ENCODE measurements around the gene PLEKHG4B. TPM values are rescaled to one million over a fixed set of nuclear protein-coding genes. Genes with fewer than 3 reads are reported as not detected.

PLEKHG4B gene
- polyA plus RNA-seq, 1 experiment, result 1.4 TPM

DNA sequence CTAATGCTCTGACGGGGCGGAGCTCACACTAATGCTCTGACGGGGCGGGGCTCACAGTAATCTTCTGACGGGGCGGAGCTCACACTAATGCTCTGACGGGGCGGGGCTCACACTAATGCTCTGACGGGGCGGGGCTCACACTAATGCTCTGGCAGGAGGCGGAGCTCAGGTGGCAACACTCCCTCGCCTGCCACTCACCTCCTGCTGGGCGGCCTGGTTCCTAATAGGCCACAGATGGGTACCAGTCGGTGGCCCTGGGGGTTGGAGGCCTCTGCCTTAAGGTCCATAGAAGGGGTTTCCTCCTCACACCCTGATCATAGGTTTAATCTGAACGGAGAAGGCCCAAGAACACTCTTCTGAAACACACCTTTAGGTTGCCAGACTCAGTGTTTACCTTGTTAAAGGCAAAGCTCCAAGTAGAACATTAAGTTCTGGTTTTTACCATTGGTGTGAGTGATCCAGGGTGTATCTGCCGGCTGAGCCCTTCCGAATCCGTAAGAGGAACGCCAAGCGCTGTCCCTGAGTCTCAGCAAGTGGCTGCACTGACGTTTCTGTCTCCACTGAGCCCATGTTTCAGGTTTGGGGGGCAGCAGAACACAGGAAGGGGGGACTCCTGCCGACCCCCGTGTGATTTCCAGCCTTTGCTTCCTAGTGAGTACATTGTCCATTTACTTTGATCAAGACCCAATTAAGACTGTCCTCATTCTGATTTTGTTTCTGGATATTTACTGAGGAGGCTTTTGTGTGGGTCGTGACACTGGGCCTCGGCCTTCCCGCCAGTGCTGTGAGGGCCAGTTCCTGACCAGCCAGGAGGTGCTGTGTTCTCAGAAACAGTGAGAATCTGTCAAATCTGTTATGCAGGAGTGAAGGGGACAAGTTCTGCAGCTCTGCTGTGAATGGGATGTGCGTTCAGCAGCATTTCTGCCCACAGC, 74.7 kb downstream of the PLEKHG4B start:
- DNase-seq (ENCODE audit: low read depth), result no peak
- no peak for TF ChIP-seq CTCF (IDR thresholded peaks at IDR 0.05; ENCODE audit: insufficient read depth, low read depth, low read length)
- H3K4me3 ChIP-seq (ENCODE audit: low read depth, low read length), result no peak overlapping the region
- POLR2A ChIA-PET, result interaction anchor here (0.6 kb wide), 1 partner anchor 725 kb away, joined by 3 read pairs; no protein-coding TSS in a partner anchor
- no peaks in the 10 kb centered on the region for H3K27me3 ChIP-seq (ENCODE audit: control insufficient read depth, insufficient read depth, low read length)
- no peaks in the 10 kb centered on the region for H3K36me3 ChIP-seq (ENCODE audit: control insufficient read depth, insufficient read depth, low read length)
- CTCF ChIA-PET, result no interaction called here

DNA sequence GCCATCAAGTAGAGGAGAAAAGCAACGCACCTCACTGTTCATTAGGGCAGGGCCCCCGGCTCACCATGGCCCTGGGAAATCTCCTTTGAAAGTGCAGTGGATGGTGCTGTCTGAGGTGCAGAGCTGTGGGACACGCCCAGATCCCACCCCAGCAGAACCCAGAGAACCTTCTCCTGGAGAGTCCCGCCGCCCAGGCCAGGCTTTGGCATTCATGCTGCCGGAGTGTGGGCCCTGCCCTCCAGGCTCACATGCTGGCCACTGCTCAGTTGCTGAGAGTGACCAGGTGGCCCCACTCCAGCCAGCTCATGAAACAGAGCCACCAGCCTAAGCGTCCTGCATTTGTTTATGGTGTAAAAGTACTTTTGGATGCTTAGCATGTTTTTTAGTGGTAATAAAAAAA, 75.5 kb downstream of the PLEKHG4B start:
- Histone ChIP-seq H3K36me3 (ENCODE audit: control insufficient read depth, insufficient read depth, low read length) (no peaks in the 10 kb centered on the region), H3K4me3 (ENCODE audit: low read depth, low read length) (no peak overlapping the region), H3K27me3 (ENCODE audit: control insufficient read depth, insufficient read depth, low read length) (no peaks in the 10 kb centered on the region)
- ChIA-PET POLR2A (interaction anchor here (0.6 kb wide), 1 partner anchor 724 kb away, joined by 3 read pairs; no protein-coding TSS in a partner anchor), CTCF (no interaction called here)
- no peak for DNase-seq (ENCODE audit: low read depth)
- TF ChIP-seq CTCF (IDR thresholded peaks at IDR 0.05; ENCODE audit: insufficient read depth, low read depth, low read length), result no peak

DNA sequence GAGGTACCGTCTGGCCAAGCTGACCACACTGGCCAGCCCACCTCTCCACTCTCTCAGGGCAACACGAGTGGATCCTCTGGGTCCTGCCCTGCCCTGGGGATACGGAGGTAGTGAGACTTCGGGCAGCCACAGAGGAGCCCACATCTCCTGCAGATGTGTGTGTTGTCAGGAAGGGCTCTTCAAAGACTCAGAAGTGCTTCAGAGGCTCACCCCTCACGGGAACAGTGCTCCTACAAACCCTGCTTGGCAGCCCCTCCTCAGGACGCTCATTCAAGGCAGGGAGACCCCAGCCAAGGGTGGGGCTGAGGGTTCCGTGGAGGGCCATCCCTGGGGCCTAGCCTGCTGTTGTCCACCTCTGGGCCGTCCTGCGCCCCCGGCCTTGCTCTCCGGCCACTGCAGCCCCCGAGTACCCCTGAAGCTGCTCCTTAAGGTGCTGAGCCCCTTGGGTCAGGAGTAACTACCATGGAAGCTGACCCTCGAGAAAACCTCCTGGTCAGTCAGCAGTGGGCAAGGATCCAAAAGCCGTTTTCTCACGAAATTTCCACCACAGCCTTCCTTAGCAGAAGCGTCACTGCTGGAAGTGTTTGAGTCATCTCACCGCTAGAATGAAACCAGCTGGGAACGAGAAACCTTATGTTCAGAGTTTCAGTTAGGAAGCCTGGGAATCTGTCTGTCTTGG, 76.2 kb downstream of the PLEKHG4B start:
- ChIA-PET CTCF (interaction anchor here (0.6 to 3.3 kb wide), 3 partner anchors 11 to 36 kb away, joined by 3 to 18 read pairs (median 3); no protein-coding TSS in a partner anchor), POLR2A (interaction anchor here (0.6 kb wide), 1 partner anchor 789 kb away, joined by 3 read pairs; no protein-coding TSS in a partner anchor)
- Histone ChIP-seq H3K36me3 (ENCODE audit: control insufficient read depth, insufficient read depth, low read length) (no peaks in the 10 kb centered on the region), H3K4me3 (ENCODE audit: low read depth, low read length) (no peak overlapping the region), H3K27me3 (ENCODE audit: control insufficient read depth, insufficient read depth, low read length) (no peaks in the 10 kb centered on the region)
- no peak for TF ChIP-seq CTCF (IDR thresholded peaks at IDR 0.05; ENCODE audit: insufficient read depth, low read depth, low read length)
- DNase-seq (ENCODE audit: low read depth), result peak; percentile 95

GRCh38 chr5:169071-169727, 77.2 kb downstream of the PLEKHG4B start:
- DNase-seq (ENCODE audit: low read depth), result peak; percentile 89
- Histone ChIP-seq H3K4me3 (ENCODE audit: low read depth, low read length) (no peak overlapping the region), H3K36me3 (ENCODE audit: control insufficient read depth, insufficient read depth, low read length) (peaks cover 2% of the 10 kb centered on the region; the same call in 1 of the 2 replicates), H3K27me3 (ENCODE audit: control insufficient read depth, insufficient read depth, low read length) (0 out of 2 replicates have a peak, but pooled peaks cover 1% of the 10 kb centered on the region)
- TF ChIP-seq CTCF (IDR thresholded peaks at IDR 0.05; ENCODE audit: insufficient read depth, low read depth, low read length), result no peak
- POLR2A ChIA-PET, result interaction anchor here (0.6 to 0.9 kb wide), 3 partner anchors 10 to 788 kb away, joined by 3 to 5 read pairs (median 4); partner anchors contain the start of genes CCDC127 and SDHA
- CTCF ChIA-PET, result interaction anchor here (0.6 to 3.3 kb wide), 3 partner anchors 19 to 90 kb away, joined by 3 to 18 read pairs (median 3); no protein-coding TSS in a partner anchor
